Lung (tissue), 12 donors: ENCODE measurements around the gene GCNA. TPM values are rescaled to one million over a fixed set of nuclear protein-coding genes. Genes with fewer than 3 reads are reported as not detected.

Experiments
- ATAC-seq: fragments of 200-7000 bp; cut with Tn5 transposase; one replicate; pipeline ENCODE4 v1.9.1; 2020; ENCODE audit warnings: moderate number of reproducible peaks; ENCODE audit not compliant: insufficient read depth, low FRiP score
- DNase-seq, 3 donors: peaks; one replicate each; pipeline ENCODE4 v3.0.0-alpha.2; 2013 to 2017
- H3K27ac ChIP-seq, 2 donors: one replicate each; pipeline ENCODE4 v1.5.1; 2013; ENCODE audit warnings: mild to moderate bottlenecking in 2 of 2, moderate library complexity in 2 of 2, control low read depth in 1 of 2, inconsistent platforms in 1 of 2, low read depth in 1 of 2, low read length in 1 of 2
- H3K27me3 ChIP-seq, 3 donors: one replicate each; pipeline ENCODE4 v1.5.1; 2013; ENCODE audit warnings: low read length in 2 of 3; ENCODE audit not compliant: control insufficient read depth in 3 of 3, insufficient read depth in 3 of 3
- H3K36me3 ChIP-seq, 4 donors: one replicate each; pipeline ENCODE4 v1.5.1; 2013; ENCODE audit warnings: low read length in 4 of 4, mild to moderate bottlenecking in 1 of 4, moderate library complexity in 1 of 4; ENCODE audit not compliant: control insufficient read depth in 4 of 4, insufficient read depth in 4 of 4
- H3K4me1 ChIP-seq, 5 donors: one replicate each; pipeline ENCODE4 v1.5.1; 2013; ENCODE audit warnings: low read length in 5 of 5, mild to moderate bottlenecking in 2 of 5, moderate library complexity in 1 of 5; ENCODE audit not compliant: control insufficient read depth in 5 of 5, insufficient read depth in 5 of 5
- H3K4me3 ChIP-seq: one replicate; pipeline ENCODE4 v1.5.1; 2013; ENCODE audit warnings: mild to moderate bottlenecking, control low read depth, moderate library complexity
- H3K9ac ChIP-seq, 2 donors: one replicate each; pipeline ENCODE4 v1.5.1; 2013; ENCODE audit warnings: low read length in 2 of 2, control low read depth in 1 of 2; ENCODE audit not compliant: insufficient read depth in 1 of 2
- H3K9me3 ChIP-seq, 4 donors: one replicate each; pipeline ENCODE4 v1.5.1; 2013; ENCODE audit warnings: low read length in 3 of 4, mild to moderate bottlenecking in 1 of 4, moderate library complexity in 1 of 4; ENCODE audit not compliant: control insufficient read depth in 4 of 4, insufficient read depth in 3 of 4
- CTCF ChIP-seq: IDR thresholded peaks from 2 replicates; pipeline ENCODE4 v1.5.1; 2012; ENCODE audit warnings: mild to moderate bottlenecking; ENCODE audit errors: control extremely low read depth, extremely low read depth
- WGBS, 2 donors: extraction: QIAGEN DNeasy Blood & Tissue Kit; methylation state at CpG; one replicate each; pipeline ENCODE4 v1.1.7; 2013; 5-methylcytosine and 5-hydroxymethylcytosine counted together
- polyA plus RNA-seq, 2 donors: library from polyadenylated mRNA; stranded (reverse); fragments of 200-250 nt; gene quantifications; one replicate each; pipeline ENCODE4 v1.2.1, GENCODE V29; 2013
- total RNA-seq, 2 donors: library from RNA; depleted of rRNA in 1 of 2; stranded (reverse); fragments of >200 nt in 1 of 2; gene quantifications; one replicate each; pipeline ENCODE4 v1.2.1, GENCODE V29; 2014 to 2021
- donor health status: control.
- donor health status: control.
- donor health status: Bipolar disorder and iron deficiency.
- donor health status: healthy.
- donor health status: DM: yes; HTN: yes; CAD: no.

The GCNA gene
- total and polyA plus RNA-seq, 4 donors = 0.92 to 3.7 (median 1.8) TPM

- H3K4me3 ChIP-seq = no peak overlapping the region
- H3K36me3 ChIP-seq = no peaks in the 10 kb centered on the region
- H3K9ac ChIP-seq = no peak overlapping the region
- no peak overlapping the region for H3K27ac ChIP-seq
- H3K9me3 ChIP-seq = peaks cover 0 to 2% (median 0%) of the 10 kb centered on the region in 4 donors
- ATAC-seq = no peak
- 69 to 80% methylated on average over 3 of the region's 3 CpGs for whole genome bisulfite sequencing, 2 donors
- no peaks in the 10 kb centered on the region for H3K27me3 ChIP-seq
- H3K4me1 ChIP-seq = no peaks in the 10 kb centered on the region
- no peak for DNase-seq
- no peak for TF ChIP-seq CTCF
Measured at GRCh38 chrX:71659342-71659741, 81.1 kb downstream of the GCNA start.

- H3K27ac ChIP-seq = no peak overlapping the region
- TF ChIP-seq CTCF = no peak
- no peaks in the 10 kb centered on the region for H3K4me1 ChIP-seq
- H3K4me3 ChIP-seq = no peak overlapping the region
- no peaks in the 10 kb centered on the region for H3K27me3 ChIP-seq
- no peaks in the 10 kb centered on the region for H3K36me3 ChIP-seq
- no peak overlapping the region for H3K9ac ChIP-seq
- DNase-seq (no peak), ATAC-seq (no peak)
- WGBS, 2 donors = 80 to 92% methylated on average over 1 to 6 of the region's 6 CpGs
- peaks cover 0 to 2% (median 0%) of the 10 kb centered on the region in 4 donors for H3K9me3 ChIP-seq
Measured at GRCh38 chrX:71659959-71660358, 81.7 kb downstream of the GCNA start.

GRCh38 chrX:71660562-71661416, 82.6 kb downstream of the GCNA start:
- no peak for TF ChIP-seq CTCF
- H3K9ac ChIP-seq = no peak overlapping the region
- WGBS, 2 donors = 84 to 93% methylated on average over 16 to 22 of the region's 22 CpGs

More at GRCh38 chrX:71660562-71661416, 82.6 kb downstream of the GCNA start:
- DNase-seq (no peak), ATAC-seq (no peak)
- peaks cover 0 to 2% (median 0%) of the 10 kb centered on the region in 4 donors for H3K9me3 ChIP-seq
- H3K27me3 ChIP-seq = no peaks in the 10 kb centered on the region
- no peak overlapping the region for H3K27ac ChIP-seq
- no peaks in the 10 kb centered on the region for H3K4me1 ChIP-seq
- no peaks in the 10 kb centered on the region for H3K36me3 ChIP-seq
- H3K4me3 ChIP-seq = no peak overlapping the region
